ENCODE data around the gene DPEP1.
A peak's percentile ranks its signal among the peaks of the same experiment; 100 is the strongest.

DPEP1 gene

DNA sequence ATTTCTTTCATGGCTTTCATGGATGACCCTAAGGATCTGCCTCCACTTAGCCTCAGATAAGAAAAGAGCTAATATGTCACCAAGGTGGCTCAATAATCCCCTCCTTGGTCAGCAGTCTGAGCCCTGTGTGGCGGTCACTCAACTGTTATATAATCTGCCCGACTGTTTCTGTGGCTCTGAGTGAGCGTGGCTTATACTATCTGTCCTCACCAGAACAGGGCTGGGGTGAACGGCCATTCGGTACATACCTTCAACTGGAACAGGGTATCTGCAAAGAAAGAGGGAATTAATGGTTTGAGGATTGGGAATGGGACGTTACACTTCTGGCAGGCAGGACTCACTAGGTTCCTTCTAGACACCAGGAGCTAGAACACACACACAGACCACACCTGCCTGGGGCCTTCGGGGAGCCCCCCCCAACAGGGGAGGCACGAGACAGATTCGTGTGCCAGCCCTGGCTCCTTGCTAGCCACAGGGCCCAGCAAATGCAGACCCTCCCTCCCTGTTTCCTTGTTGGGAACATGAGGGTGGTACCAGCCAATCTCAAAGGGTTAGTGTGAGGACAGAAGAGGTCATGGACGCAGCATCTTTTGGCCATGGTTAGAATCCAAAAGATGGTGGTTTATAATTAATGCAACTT is 40.3 kb downstream of the DPEP1 start:
- H3K4me3 ChIP-seq (ENCODE audit: low read depth, low read length) = no peak overlapping the region
- DNase-seq (ENCODE audit: low read depth) = no peak
- no peak for TF ChIP-seq CTCF (IDR thresholded peaks at IDR 0.05; ENCODE audit: insufficient read depth, low read depth, low read length, missing control alignments)

DNA sequence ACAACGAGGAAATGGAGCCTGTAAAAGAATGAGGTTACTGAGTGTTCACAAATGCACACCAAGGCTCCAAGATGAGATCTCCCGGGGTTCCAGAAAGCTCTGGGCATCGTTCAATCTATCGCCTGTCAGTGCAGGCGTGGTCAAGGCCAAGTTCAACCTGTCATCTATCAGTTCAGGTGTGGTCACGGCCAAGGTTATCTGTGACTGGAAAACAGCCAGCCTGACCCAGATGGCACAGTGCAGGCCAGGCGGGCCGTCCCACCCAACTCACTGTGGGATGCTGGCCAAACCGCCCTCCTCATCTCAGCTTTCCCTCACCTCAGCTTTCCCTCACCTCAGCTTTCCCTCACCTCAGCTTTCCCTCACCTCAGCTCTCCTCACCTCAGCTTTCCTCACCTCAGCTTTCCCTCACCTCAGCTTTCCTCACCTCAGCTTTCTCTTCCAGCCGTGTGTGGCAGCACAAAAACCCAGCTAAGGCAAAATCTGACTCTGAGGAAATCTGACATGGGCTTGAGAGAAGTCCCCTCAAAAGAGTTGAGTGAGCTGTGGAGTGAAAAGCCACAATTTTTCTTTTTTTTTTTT is 41.7 kb downstream of the DPEP1 start:
- no peak for DNase-seq (ENCODE audit: low read depth)
- no peak overlapping the region for H3K4me3 ChIP-seq (ENCODE audit: low read depth, low read length)
- TF ChIP-seq CTCF (IDR thresholded peaks at IDR 0.05; ENCODE audit: insufficient read depth, low read depth, low read length, missing control alignments) = no peak

DNA sequence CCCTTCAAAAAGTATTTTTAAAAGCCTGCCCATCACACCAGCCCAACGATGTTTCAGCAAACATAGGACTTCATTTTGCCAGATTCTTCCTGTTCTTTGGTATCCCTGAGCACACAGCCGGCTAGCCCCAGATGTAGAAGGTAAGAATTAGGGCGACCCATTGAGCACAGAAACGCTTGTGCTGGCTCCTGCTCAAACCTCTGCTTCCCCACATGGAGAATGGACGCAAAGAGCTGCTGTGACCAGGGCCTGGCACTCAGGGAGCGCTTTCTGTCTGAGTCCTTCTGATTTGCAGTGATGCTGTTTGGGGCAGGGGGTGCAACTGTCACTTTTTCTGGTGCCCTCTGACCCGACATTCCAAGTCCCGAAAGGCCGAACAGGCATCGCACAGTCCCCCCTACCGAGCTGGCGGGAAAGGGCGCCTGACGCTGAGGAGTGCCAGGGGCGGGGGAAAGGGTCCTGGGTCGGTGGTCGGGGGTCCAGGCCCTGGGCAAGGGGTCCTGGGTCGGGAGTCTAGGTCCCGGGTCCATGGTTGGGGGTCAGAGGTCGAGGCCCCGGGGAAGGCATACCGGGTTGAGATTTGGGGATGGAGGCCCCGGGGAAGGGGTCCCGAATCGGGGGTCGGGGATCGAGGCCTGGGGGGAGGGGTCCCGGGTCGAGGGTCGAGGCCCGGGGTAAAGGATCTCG is 43.1 kb downstream of the DPEP1 start:
- H3K4me3 ChIP-seq (ENCODE audit: low read depth, low read length) = peak overlapping the region; percentile 73
- DNase-seq (ENCODE audit: low read depth) = no peak
- no peak for TF ChIP-seq CTCF (IDR thresholded peaks at IDR 0.05; ENCODE audit: insufficient read depth, low read depth, low read length, missing control alignments)

DNA sequence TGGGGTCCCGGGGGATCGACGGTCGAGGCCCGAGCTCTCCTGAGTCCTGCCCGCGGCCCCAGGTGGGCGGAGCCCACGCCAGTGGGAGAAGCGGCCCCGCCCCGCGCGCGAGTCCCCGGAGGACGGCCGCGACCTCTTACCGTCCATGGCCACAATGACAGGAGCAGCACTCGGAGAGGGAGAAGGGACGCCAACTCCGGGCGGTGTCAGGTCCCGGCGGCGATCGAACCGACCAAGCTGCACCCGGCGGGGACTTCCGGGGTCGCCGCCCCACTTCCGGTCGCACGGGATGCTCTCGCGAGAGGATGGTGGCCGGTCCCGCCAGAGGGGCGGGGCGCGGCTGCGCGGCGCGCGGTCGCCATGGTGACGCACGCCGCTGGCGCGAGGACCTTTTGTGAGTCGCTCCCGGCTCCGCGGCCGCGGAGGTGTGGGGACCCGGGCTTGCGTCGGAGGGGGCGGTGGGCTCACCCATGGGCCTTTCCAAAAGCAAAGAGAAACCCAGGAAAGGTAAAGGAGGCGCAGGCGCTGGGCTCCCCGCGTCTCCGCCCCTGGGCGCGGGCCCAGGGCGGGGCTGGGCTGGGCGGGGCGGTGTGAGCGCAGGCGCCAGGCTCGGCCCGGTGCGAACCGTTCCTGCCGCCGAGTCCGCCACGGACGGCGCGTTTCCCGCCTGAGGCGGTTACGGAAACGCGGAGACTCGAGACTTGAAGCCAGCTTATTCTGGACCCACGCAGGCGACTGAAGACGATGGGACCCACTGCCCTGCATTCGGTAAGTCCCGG is 44.2 kb downstream of the DPEP1 start, which contains the start of the genes CHMP1A and SPATA33:
Gene CHMP1A (minus strand): TSS at position 267 of the 779 bp plus-strand sequence. CDS start 120 bp downstream, at position 147.
Gene SPATA33 (plus strand): TSS at position 395 of the 779 bp plus-strand sequence. CDS start 76 bp downstream, at position 471.
- peak within 1 kb of the TSS; percentile 73 for H3K4me3 ChIP-seq (ENCODE audit: low read depth, low read length)
- TF ChIP-seq CTCF (IDR thresholded peaks at IDR 0.05; ENCODE audit: insufficient read depth, low read depth, low read length, missing control alignments) = no peak
- peak; percentile 94 for DNase-seq (ENCODE audit: low read depth)

GRCh38 chr16:89658221-89658879 is 44.9 kb downstream of the DPEP1 start:
- peak overlapping the region; percentile 73 for H3K4me3 ChIP-seq (ENCODE audit: low read depth, low read length)
- no peak for TF ChIP-seq CTCF (IDR thresholded peaks at IDR 0.05; ENCODE audit: insufficient read depth, low read depth, low read length, missing control alignments)
- peak; percentile 38 for DNase-seq (ENCODE audit: low read depth)

DNA sequence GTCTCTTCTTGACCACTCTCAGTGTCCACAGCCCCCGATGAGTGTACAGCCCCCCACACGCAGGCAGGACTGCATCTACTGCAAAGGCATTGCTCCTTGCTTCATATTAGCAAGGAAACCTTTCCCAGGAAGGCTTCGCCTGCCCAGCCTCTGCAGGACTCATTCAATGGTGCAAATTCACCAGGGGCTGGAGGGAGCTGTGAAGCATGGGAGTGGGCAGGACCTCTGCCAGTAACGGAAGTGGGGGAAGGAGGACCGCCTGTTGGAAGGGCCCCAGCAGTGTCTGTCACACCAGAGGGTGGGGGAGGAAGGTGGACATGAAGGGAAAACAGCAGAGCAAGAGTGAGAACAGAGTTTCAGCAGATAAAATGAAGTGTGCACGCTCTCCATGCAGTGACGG is 46.7 kb downstream of the DPEP1 start:
- DNase-seq (ENCODE audit: low read depth) = no peak
- TF ChIP-seq CTCF (IDR thresholded peaks at IDR 0.05; ENCODE audit: insufficient read depth, low read depth, low read length, missing control alignments) = no peak
- H3K4me3 ChIP-seq (ENCODE audit: low read depth, low read length) = no peak overlapping the region
